LNCaP clone FGC (cell line): ENCODE data around the gene ADGRG3.

Experiments
- DNase-seq: peaks from one replicate; pipeline ENCODE4 v3.0.0-alpha.2; 2011; ENCODE audit warnings: low read depth
- H3K4me3 ChIP-seq: 2 replicates; pipeline ENCODE4 v1.5.1; 2011; ENCODE audit warnings: mild to moderate bottlenecking, low read depth, low read length, control low read depth
- TF ChIP-seq, protein P1 (sequence below): IDR thresholded peaks from 2 replicates; pipeline ENCODE4 v1.5.1; 2012; ENCODE audit warnings: mild to moderate bottlenecking; ENCODE audit not compliant: control insufficient read depth, insufficient read depth; ENCODE audit errors: extremely low read depth

Gene ADGRG3

GRCh38 chr16:57684626-57685358 lies 16.7 kb downstream of the ADGRG3 start:
- TF ChIP-seq, protein P1, sequence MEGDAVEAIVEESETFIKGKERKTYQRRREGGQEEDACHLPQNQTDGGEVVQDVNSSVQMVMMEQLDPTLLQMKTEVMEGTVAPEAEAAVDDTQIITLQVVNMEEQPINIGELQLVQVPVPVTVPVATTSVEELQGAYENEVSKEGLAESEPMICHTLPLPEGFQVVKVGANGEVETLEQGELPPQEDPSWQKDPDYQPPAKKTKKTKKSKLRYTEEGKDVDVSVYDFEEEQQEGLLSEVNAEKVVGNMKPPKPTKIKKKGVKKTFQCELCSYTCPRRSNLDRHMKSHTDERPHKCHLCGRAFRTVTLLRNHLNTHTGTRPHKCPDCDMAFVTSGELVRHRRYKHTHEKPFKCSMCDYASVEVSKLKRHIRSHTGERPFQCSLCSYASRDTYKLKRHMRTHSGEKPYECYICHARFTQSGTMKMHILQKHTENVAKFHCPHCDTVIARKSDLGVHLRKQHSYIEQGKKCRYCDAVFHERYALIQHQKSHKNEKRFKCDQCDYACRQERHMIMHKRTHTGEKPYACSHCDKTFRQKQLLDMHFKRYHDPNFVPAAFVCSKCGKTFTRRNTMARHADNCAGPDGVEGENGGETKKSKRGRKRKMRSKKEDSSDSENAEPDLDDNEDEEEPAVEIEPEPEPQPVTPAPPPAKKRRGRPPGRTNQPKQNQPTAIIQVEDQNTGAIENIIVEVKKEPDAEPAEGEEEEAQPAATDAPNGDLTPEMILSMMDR: no peak
- no peak for DNase-seq
- no peak overlapping the region for H3K4me3 ChIP-seq

GRCh38 chr16:57685633-57686032 lies 17.5 kb downstream of the ADGRG3 start:
- H3K4me3 ChIP-seq: no peak overlapping the region
- no peak for DNase-seq

GRCh38 chr16:57686577-57686976 lies 18.5 kb downstream of the ADGRG3 start:
- H3K4me3 ChIP-seq: no peak overlapping the region
- TF ChIP-seq, protein P1: no peak
- no peak for DNase-seq

More at GRCh38 chr16:57685633-57686032, 17.5 kb downstream of the ADGRG3 start:
- TF ChIP-seq, protein P1: no peak

DNA sequence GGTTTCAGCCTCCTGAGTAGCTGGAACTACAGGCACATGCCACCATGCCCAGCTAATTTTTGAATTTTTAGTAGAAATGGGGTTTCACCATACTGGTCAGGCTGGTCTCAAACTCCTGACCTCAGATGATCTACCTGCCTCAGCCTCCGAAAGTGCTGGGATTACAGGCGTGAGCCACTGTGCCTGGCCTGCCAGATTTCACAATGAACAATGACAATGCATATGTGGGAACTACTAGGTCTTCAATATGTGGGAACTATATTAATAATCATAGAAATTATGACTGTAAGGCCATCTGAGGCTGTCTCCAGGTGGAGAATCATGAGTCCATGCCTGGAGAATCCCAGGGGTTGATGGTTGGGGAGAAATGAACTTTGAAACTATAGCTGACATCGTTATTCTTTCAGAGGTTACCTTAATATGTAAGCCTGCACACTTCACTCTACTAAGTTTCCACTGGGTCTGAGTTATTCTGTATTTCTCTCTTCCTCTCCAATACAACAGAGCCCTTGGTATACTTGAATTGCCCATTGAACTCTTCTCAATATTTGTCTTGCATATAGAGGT lies 19.3 kb downstream of the ADGRG3 start:
- TF ChIP-seq, protein P1: no peak
- no peak overlapping the region for H3K4me3 ChIP-seq
- no peak for DNase-seq

DNA sequence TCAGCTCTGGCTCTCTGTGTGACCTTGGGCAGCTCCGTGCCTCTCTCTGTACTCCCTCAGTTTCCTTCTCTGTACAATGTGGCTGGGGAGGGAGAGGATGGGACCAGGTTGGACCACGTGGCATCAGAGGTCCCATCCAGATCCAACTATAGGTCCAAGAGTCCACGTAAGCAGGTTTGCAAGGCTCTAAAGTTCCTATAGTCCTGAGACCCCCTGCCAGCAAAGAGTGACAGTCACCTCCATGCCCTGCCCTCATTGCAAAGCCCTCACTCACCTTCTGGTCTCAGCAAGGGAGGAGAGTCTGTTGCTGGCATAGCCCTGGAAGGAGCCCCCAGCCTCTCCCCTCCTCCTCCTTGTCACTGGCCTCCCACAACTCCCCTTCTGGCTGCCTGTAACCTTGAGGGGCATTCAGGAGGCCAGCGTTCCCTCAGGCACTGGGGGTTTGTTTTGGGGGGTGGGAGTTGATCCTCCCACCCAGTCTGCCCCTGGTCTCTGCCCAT lies 20.4 kb downstream of the ADGRG3 start:
- TF ChIP-seq, protein P1: no peak
- no peak overlapping the region for H3K4me3 ChIP-seq
- DNase-seq: no peak

DNA sequence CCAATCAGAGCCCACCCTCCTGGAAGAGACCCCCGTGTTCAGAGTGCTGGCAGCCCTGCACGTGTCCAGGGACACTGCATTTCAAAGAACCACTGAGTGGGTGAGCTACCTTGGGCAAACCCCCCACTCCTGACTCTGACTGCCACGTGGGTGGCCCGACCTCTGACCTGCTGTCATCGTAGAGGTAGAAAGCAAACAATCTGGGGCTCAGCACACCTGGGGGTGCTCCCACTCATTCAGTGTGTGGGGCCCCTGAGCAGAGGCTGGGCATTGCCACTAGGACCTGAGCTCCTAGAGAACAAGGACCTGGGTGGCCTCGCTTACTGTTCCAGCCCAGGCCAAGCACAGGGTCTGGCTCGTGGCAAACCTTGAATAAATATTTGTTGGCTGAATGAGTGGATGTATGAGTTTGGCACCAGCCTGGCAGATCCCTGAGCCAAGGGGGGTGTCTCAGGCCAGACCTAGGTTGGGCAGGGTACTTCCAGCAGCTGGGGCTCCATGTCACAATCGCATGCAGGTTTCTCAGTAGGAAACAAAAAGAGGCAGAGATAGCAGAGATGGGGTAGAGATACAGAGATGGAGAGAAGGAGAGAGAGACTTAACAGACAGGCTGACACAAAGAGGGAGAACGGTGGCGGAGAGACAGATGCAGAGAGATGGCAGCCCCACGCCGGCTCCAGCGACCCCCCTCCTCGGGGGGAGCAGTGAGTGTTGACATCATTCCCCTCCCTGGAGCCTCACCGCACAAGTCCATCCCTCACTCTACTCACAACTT lies 21.1 kb downstream of the ADGRG3 start:
- TF ChIP-seq, protein P1: no peak
- no peak overlapping the region for H3K4me3 ChIP-seq
- no peak for DNase-seq
